ENCODE measurements around the gene MEIS2. TPM values are rescaled to one million over a fixed set of nuclear protein-coding genes. Genes with fewer than 3 reads are reported as not detected.

Gene MEIS2
- total RNA-seq, 4 donors from 2014 or later, result 7.5 to 40.4 (median 21.2) TPM

- TF ChIP-seq CTCF (IDR thresholded peaks at IDR 0.05), result no peak
- no peak for TF ChIP-seq POLR2A (IDR thresholded peaks at IDR 0.05)
- Histone ChIP-seq H3K27me3 (no peaks in the 10 kb centered on the region), H3K4me1 (no peaks in the 10 kb centered on the region), H3K9me3 (no peaks in the 10 kb centered on the region), H3K4me3 (no peak overlapping the region), H3K27ac (no peak overlapping the region), H3K36me3 (peaks cover 0 to 7% (median 0%) of the 10 kb centered on the region in 3 donors)
- no peak for DNase-seq
Measured at GRCh38 chr15:37086120-37086519, 14.2 kb downstream of the MEIS2 start.

GRCh38 chr15:37084602-37085001 is 15.7 kb downstream of the MEIS2 start:
- H3K36me3 ChIP-seq, result peaks cover 0 to 7% (median 0%) of the 10 kb centered on the region in 3 donors
- no peak overlapping the region for H3K27ac ChIP-seq
- no peaks in the 10 kb centered on the region for H3K4me1 ChIP-seq
- no peaks in the 10 kb centered on the region for H3K9me3 ChIP-seq
- no peak overlapping the region for H3K4me3 ChIP-seq
- no peak for DNase-seq
- TF ChIP-seq POLR2A (IDR thresholded peaks at IDR 0.05) (no peak), CTCF (IDR thresholded peaks at IDR 0.05) (no peak)
- no peaks in the 10 kb centered on the region for H3K27me3 ChIP-seq

GRCh38 chr15:37083610-37084009 is 16.7 kb downstream of the MEIS2 start:
- Histone ChIP-seq H3K4me1 (no peaks in the 10 kb centered on the region), H3K27ac (no peak overlapping the region), H3K36me3 (peaks cover 0 to 7% (median 0%) of the 10 kb centered on the region in 3 donors), H3K4me3 (no peak overlapping the region), H3K9me3 (no peaks in the 10 kb centered on the region), H3K27me3 (no peaks in the 10 kb centered on the region)
- no peak for TF ChIP-seq POLR2A (IDR thresholded peaks at IDR 0.05)
- TF ChIP-seq CTCF (IDR thresholded peaks at IDR 0.05), result no peak
- no peak for DNase-seq

GRCh38 chr15:37081983-37082382 is 18.4 kb downstream of the MEIS2 start:
- H3K36me3 ChIP-seq, result peaks cover 0 to 7% (median 0%) of the 10 kb centered on the region in 3 donors
- no peak overlapping the region for H3K4me3 ChIP-seq
- H3K27me3 ChIP-seq, result no peaks in the 10 kb centered on the region
- no peak for DNase-seq
- H3K9me3 ChIP-seq, result no peaks in the 10 kb centered on the region
- H3K27ac ChIP-seq, result no peak overlapping the region
- no peaks in the 10 kb centered on the region for H3K4me1 ChIP-seq
- TF ChIP-seq CTCF (IDR thresholded peaks at IDR 0.05) (no peak), POLR2A (IDR thresholded peaks at IDR 0.05) (no peak)

GRCh38 chr15:37080261-37080921 is 20.0 kb downstream of the MEIS2 start:
- DNase-seq, result no peak
- Histone ChIP-seq H3K36me3 (peaks cover 0 to 7% (median 0%) of the 10 kb centered on the region in 3 donors), H3K9me3 (no peaks in the 10 kb centered on the region), H3K4me3 (no peak overlapping the region), H3K4me1 (no peaks in the 10 kb centered on the region), H3K27me3 (no peaks in the 10 kb centered on the region), H3K27ac (no peak overlapping the region)
- TF ChIP-seq POLR2A (IDR thresholded peaks at IDR 0.05) (no peak), CTCF (IDR thresholded peaks at IDR 0.05) (no peak)

Data from Peyer's patch (tissue), 4 donors.